GM12891 (cell line): ENCODE data around the gene CCDC102B. TPM values are rescaled to one million over a fixed set of nuclear protein-coding genes. Genes with fewer than 3 reads are reported as not detected.

Experiments used
- DNase-seq: peaks from one replicate; pipeline ENCODE4 v3.0.0; 2011; ENCODE audit warnings: low spot score; ENCODE audit not compliant: insufficient read length
- FAIRE-seq: peaks from 2 replicates; lab custom pipeline; 2011; peaks lifted over from hg19 to GRCh38; lab: Jason Lieb, UNC
- PAX5 ChIP-seq: IDR thresholded peaks from 2 replicates; pipeline ENCODE4 v1.6.1; 2011; ENCODE audit warnings: low read length, moderate library complexity, mild to moderate bottlenecking; ENCODE audit not compliant: insufficient read depth, severe bottlenecking
- POLR2A ChIP-seq: IDR thresholded peaks from 2 replicates; pipeline ENCODE4 v1.6.1; 2011; ENCODE audit warnings: low read depth, low read length, control low read depth
- POLR2AphosphoS5 ChIP-seq: IDR thresholded peaks from 2 replicates; pipeline ENCODE4 v1.6.1; 2011; ENCODE audit warnings: low read depth, low read length, control low read depth
- POU2F2 ChIP-seq: IDR thresholded peaks from 2 replicates; pipeline ENCODE4 v1.6.1; 2011; ENCODE audit warnings: low read depth, mild to moderate bottlenecking, control low read depth, low read length, moderate library complexity
- SPI1 ChIP-seq: IDR thresholded peaks from 2 replicates; pipeline ENCODE4 v1.6.1; 2011; ENCODE audit warnings: low read depth, low read length, control low read depth
- TAF1 ChIP-seq: IDR thresholded peaks from 2 replicates; pipeline ENCODE4 v1.6.1; 2011; ENCODE audit warnings: low read depth, low read length, control low read depth
- polyA plus RNA-seq: library from polyadenylated mRNA; unstranded; fragments of >200 nt; gene quantifications from one replicate; pipeline ENCODE4 v1.2.1, GENCODE V29; 2012; ENCODE audit warnings: low read depth, missing spikeins, inconsistent platforms; ENCODE audit not compliant: missing spikeins

The CCDC102B gene
- polyA plus RNA-seq = 3.0 TPM

- TF ChIP-seq SPI1 = no peak
- no peak for TF ChIP-seq POU2F2
- no peak for TF ChIP-seq POLR2A
- TF ChIP-seq POLR2AphosphoS5 = no peak
- no peak for TF ChIP-seq TAF1
- TF ChIP-seq PAX5 = no peak
- DNase-seq (no peak), FAIRE-seq (no peak)
Observed at GRCh38 chr18:68797871-68798270, at the start of gene CCDC102B. TSS of gene CCDC102B (plus strand) at chr18:68798080. CDS start at chr18:68836764, 38,684 bp downstream.

- FAIRE-seq = no peak
- DNase-seq = no peak
- TF ChIP-seq POLR2AphosphoS5 (no peak), SPI1 (no peak), POU2F2 (no peak), PAX5 (no peak), TAF1 (no peak), POLR2A (no peak)
Observed at GRCh38 chr18:68757126-68757525, 40.8 kb upstream of the CCDC102B start.

DNA sequence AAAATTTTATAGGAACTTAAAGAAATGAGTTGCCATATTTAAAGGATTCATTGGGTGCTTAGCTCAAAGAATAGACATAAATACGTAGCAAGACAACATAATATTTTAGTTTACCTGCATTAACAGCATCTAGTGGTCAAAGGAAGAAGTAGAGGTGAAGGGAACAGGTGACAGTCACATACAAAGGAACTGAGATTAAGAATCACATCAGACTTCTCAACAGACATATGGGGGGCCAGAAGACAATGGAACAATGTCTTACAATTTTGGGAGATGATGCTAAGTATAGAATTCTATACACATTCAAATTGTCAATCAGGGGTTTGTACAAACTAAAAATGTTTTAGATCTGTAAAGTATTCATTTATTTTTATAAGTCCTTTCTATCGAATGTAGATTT, 38.6 kb upstream of the CCDC102B start:
- no peak for DNase-seq
- FAIRE-seq = no peak
- TF ChIP-seq PAX5 (no peak), TAF1 (no peak), SPI1 (no peak), POLR2AphosphoS5 (no peak), POLR2A (no peak), POU2F2 (no peak)

- TF ChIP-seq POLR2AphosphoS5 (no peak), POLR2A (no peak), POU2F2 (no peak), TAF1 (no peak), PAX5 (no peak), SPI1 (no peak)
- no peak for DNase-seq
- no peak for FAIRE-seq
Observed at GRCh38 chr18:68763083-68763482, 34.8 kb upstream of the CCDC102B start.

DNA sequence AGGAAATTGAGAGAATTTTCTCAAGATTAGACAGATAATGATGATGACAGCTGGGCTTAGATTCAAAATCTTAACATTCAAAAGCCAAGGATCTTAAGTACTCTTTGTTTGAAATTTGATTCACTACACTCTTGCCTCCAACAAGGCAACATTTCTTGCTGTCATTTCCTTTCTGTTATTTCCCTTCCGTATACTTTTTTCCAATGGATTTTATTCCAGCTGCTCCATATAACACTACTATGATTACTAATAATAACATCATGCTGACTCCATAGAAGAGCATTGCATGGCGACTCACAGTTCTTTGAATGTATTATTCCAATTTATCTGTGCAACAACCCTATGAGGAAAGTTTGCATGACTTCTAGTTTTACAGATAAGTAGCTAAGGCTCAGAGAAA, 33.9 kb upstream of the CCDC102B start:
- DNase-seq (no peak), FAIRE-seq (no peak)
- no peak for TF ChIP-seq POLR2AphosphoS5
- TF ChIP-seq PAX5 = no peak
- TF ChIP-seq POU2F2 = no peak
- no peak for TF ChIP-seq SPI1
- TF ChIP-seq TAF1 = no peak
- no peak for TF ChIP-seq POLR2A

DNA sequence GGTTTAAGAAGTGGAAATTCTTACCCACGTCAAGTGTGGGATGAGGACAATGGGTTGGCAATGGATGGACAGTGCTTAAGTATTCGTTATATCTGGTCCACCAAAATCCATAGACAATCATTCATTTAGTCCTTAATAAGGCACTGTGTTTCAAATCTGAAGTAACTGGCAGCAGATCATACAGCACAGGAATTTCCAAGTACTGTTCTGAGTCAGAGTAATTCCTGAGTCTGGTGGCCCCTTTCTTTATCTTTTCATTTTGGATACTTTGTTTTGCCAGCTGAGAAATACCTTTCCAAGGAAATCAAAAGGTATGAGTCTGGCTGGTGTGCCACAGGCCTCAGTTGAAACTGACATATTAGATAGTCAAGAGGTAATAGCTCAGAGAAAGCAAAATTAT, 31.4 kb upstream of the CCDC102B start:
- DNase-seq (no peak), FAIRE-seq (no peak)
- no peak for TF ChIP-seq SPI1
- no peak for TF ChIP-seq POLR2A
- TF ChIP-seq PAX5 = no peak
- TF ChIP-seq POLR2AphosphoS5 = no peak
- no peak for TF ChIP-seq TAF1
- no peak for TF ChIP-seq POU2F2

DNA sequence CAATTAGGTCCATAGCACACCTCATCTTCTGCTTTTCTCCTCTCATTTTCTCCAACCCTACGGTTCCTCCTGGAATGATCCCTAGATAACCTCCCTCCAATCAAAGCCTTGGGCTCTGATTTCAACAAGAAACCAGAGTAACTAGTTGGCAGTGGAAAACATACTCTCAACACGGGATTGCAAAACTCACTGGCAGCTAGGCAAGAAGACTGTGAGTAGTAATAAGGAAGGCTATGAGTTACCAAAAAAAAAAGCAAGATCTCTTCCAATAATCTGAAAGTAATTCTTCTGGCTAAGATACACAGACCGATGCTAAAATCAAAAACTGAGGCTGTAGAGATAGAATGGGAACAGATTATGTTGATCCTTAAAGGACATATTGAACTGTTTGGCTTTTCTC, 28.4 kb upstream of the CCDC102B start:
- no peak for FAIRE-seq
- TF ChIP-seq POLR2A (no peak), POU2F2 (no peak), SPI1 (no peak), PAX5 (no peak), POLR2AphosphoS5 (no peak), TAF1 (no peak)
- no peak for DNase-seq

DNA sequence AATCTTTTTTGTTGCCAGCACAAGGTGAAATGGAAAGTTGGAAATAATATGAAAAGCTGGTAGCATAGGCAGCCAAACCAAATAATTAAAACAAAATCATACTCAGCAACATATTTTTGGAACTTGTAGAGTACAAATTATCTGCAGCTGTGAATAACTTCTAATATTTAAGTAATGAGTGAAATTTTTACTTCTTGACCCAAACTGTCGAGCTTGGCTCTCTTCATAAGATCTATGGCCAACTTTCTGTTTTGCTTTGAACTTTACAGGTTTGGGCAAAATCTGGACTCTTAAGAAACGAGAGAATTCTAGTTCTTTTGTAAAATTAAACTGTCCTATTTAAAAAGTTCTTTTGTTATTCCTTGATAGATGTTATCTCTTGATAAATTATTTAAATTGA, 25.6 kb upstream of the CCDC102B start:
- DNase-seq = no peak
- FAIRE-seq = no peak
- TF ChIP-seq POLR2A (no peak), POLR2AphosphoS5 (no peak), TAF1 (no peak), SPI1 (no peak), POU2F2 (no peak), PAX5 (no peak)

DNA sequence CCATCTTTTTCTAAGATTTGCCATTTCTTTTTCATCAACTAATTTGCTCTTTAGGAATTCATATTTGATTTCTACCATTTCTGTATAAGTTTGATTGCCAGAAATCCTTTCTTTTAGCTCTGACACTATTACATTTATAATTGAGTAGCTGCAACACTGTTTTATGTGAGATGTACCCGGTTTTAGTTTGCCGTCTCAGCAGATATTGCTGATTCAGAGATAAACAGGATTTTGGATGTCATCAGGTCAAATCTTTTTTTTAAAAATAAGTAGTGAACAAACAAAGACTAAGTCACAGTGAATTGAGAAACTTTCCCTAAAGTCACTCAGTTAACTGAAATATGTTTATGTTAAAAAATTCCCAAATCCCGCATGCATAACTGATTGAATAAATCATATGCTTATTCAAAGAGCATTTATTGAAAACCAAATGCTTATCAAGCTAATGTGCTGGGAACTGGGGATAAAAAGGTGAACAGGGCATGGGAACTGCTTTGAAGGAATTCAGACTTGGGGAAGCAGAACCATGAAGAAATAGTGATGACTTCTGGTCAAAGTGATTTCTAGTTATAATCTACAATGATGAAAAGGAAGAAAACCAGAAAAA, 19.5 kb upstream of the CCDC102B start:
- FAIRE-seq (no peak), DNase-seq (no peak)
- TF ChIP-seq POU2F2 (no peak), POLR2A (no peak), TAF1 (no peak), SPI1 (no peak), POLR2AphosphoS5 (no peak), PAX5 (no peak)

- FAIRE-seq (no peak), DNase-seq (no peak)
- TF ChIP-seq POU2F2 (no peak), PAX5 (no peak), SPI1 (no peak), POLR2A (no peak), TAF1 (no peak), POLR2AphosphoS5 (no peak)
Observed at GRCh38 chr18:68779169-68779568, 18.7 kb upstream of the CCDC102B start.
